Liver (tissue), 9 donors: ENCODE results near the gene C19orf47. TPM values are rescaled to one million over a fixed set of nuclear protein-coding genes. Genes with fewer than 3 reads are reported as not detected.

ENCODE experiments used
- DNase-seq: peaks from one replicate; pipeline ENCODE4 v3.0.0-alpha.2; 2017; ENCODE audit warnings: low spot score
- H3K27ac ChIP-seq, 2 donors: one replicate each; pipeline ENCODE4 v1.7.0; 2013; ENCODE audit warnings: inconsistent platforms in 2 of 2, low read length in 2 of 2, control low read depth in 1 of 2, low read depth in 1 of 2, mild to moderate bottlenecking in 1 of 2
- H3K27me3 ChIP-seq, 4 donors: one replicate each; pipeline versions ENCODE4 v1.6.1 to v1.7.0; 2013; ENCODE audit warnings: low read length in 3 of 4, inconsistent platforms in 1 of 4, mild to moderate bottlenecking in 1 of 4, moderate library complexity in 1 of 4; ENCODE audit not compliant: control insufficient read depth in 4 of 4, insufficient read depth in 4 of 4
- H3K36me3 ChIP-seq, 4 donors: one replicate each; pipeline versions ENCODE4 v1.6.1 to v1.7.0; 2013; ENCODE audit warnings: low read length in 3 of 4, mild to moderate bottlenecking in 3 of 4, low read depth in 1 of 4, moderate library complexity in 1 of 4; ENCODE audit not compliant: control insufficient read depth in 4 of 4, insufficient read depth in 3 of 4
- H3K4me1 ChIP-seq, 4 donors: one replicate each; pipeline versions ENCODE4 v1.6.1 to v1.7.0; 2013; ENCODE audit warnings: low read length in 3 of 4, mild to moderate bottlenecking in 3 of 4, moderate library complexity in 1 of 4; ENCODE audit not compliant: control insufficient read depth in 4 of 4, insufficient read depth in 4 of 4
- H3K4me3 ChIP-seq, 3 donors: one replicate each; pipeline versions ENCODE4 v1.6.1 to v1.7.0; 2013; ENCODE audit warnings: low read length in 3 of 3, control low read depth in 1 of 3, low read depth in 1 of 3, mild to moderate bottlenecking in 1 of 3
- H3K9ac ChIP-seq, 2 donors: one replicate each; pipeline ENCODE4 v1.7.0; 2013; ENCODE audit warnings: low read length in 2 of 2, mild to moderate bottlenecking in 2 of 2, moderate library complexity in 2 of 2, control low read depth in 1 of 2, low read depth in 1 of 2
- H3K9me3 ChIP-seq, 4 donors: one replicate each; pipeline versions ENCODE4 v1.6.1 to v1.7.0; 2013; ENCODE audit warnings: low read length in 3 of 4; ENCODE audit not compliant: control insufficient read depth in 4 of 4
- EGR1 ChIP-seq, 2 donors: IDR thresholded peaks; 2 replicates each; pipeline ENCODE4 v1.6.1; 2016 to 2018; ENCODE audit warnings: antibody characterized with exemption in 2 of 2, low read depth in 2 of 2
- FOXA1 ChIP-seq: IDR thresholded peaks from 2 replicates; pipeline ENCODE4 v1.6.1; 2016; ENCODE audit warnings: antibody characterized with exemption
- FOXA2 ChIP-seq: IDR thresholded peaks from 2 replicates; pipeline ENCODE4 v1.6.1; 2016; ENCODE audit warnings: antibody characterized with exemption
- GABPA ChIP-seq, 2 donors: IDR thresholded peaks in 1 of 2; conservative IDR thresholded peaks in 1 of 2; 2 replicates each; pipeline ENCODE4 v1.6.1; 2016; ENCODE audit warnings: antibody characterized with exemption in 2 of 2, mild to moderate bottlenecking in 1 of 2, moderate library complexity in 1 of 2
- HNF4A ChIP-seq, 2 donors: conservative IDR thresholded peaks; 2 replicates each; pipeline ENCODE4 v1.6.1; 2016; ENCODE audit warnings: antibody characterized with exemption in 2 of 2, mild to moderate bottlenecking in 2 of 2
- HNF4G ChIP-seq: IDR thresholded peaks from 2 replicates; pipeline ENCODE4 v1.6.1; 2016; ENCODE audit warnings: antibody characterized with exemption
- JUND ChIP-seq, 2 donors: IDR thresholded peaks; 2 replicates each; pipeline ENCODE4 v1.6.1; 2016; ENCODE audit warnings: antibody characterized with exemption in 2 of 2
- NR2F2 ChIP-seq: IDR thresholded peaks from 2 replicates; pipeline ENCODE4 v1.6.1; 2016; ENCODE audit warnings: antibody characterized with exemption
- RAD21 ChIP-seq, 2 donors: IDR thresholded peaks; 2 replicates each; pipeline ENCODE4 v1.6.1; 2016; ENCODE audit warnings: antibody characterized with exemption in 2 of 2, mild to moderate bottlenecking in 2 of 2
- REST ChIP-seq: IDR thresholded peaks from 2 replicates; pipeline ENCODE4 v1.6.1; 2016; ENCODE audit warnings: antibody characterized with exemption, mild to moderate bottlenecking
- SP1 ChIP-seq: IDR thresholded peaks from 2 replicates; pipeline ENCODE4 v1.6.1; 2018; ENCODE audit warnings: antibody characterized with exemption, mild to moderate bottlenecking
- TAF1 ChIP-seq: conservative IDR thresholded peaks from 2 replicates; pipeline ENCODE4 v1.6.1; 2016; ENCODE audit warnings: antibody characterized with exemption, mild to moderate bottlenecking
- YY1 ChIP-seq: IDR thresholded peaks from 2 replicates; pipeline ENCODE4 v1.6.1; 2016; ENCODE audit warnings: antibody characterized with exemption, mild to moderate bottlenecking
- whole genome bisulfite sequencing: extraction: QIAGEN DNeasy Blood & Tissue Kit; methylation state at CpG from one replicate; pipeline ENCODE4 v1.1.7; 2013; 5-methylcytosine and 5-hydroxymethylcytosine counted together
- polyA plus RNA-seq, 2 donors: library from polyadenylated mRNA; stranded (reverse) in 1 of 2; unstranded in 1 of 2; fragments of 200-250 nt in 1 of 2; fragments of >200 nt in 1 of 2; fragmentation: Nextera tagmentation in 1 of 2; extraction: Ambion mirVana in 1 of 2; gene quantifications; one replicate each; pipeline versions ENCODE4 v1.2.1 to v1.2.3, GENCODE V29; 2013 to 2015
- total RNA-seq, 2 donors: library from RNA; depleted of rRNA; stranded (reverse); fragments of >200 nt; gene quantifications; one replicate each; pipeline ENCODE4 v1.2.3, GENCODE V29; 2014
- TF ChIP-seq, protein P1 (sequence below): IDR thresholded peaks from 2 replicates; pipeline ENCODE4 v1.6.1; 2016; ENCODE audit warnings: antibody characterized with exemption
- TF ChIP-seq, protein P2 (sequence below): IDR thresholded peaks from 2 replicates; pipeline ENCODE4 v1.6.1; 2016; ENCODE audit warnings: antibody characterized with exemption
- TF ChIP-seq, protein P3 (sequence below): fragments of 150-350 bp; IDR thresholded peaks from 2 replicates; pipeline ENCODE4 v1.5.1; 2017; ENCODE audit warnings: improper control_type of control experiment, low read depth, low read length; ENCODE audit not compliant: missing input control
- TF ChIP-seq, protein P4 (sequence below): IDR thresholded peaks from 2 replicates; pipeline ENCODE4 v1.6.1; 2016; ENCODE audit warnings: antibody characterized with exemption
- donor health status: healthy.
- donor health status: healthy.
- donor health status: healthy.
- donor health status: healthy.
- donor health status: healthy.

C19orf47 gene
- total and polyA plus RNA-seq, 4 donors: 3.9 to 6.0 (median 5.0) TPM

GRCh38 chr19:40331052-40331451, 17.1 kb downstream of the C19orf47 start:
- Histone ChIP-seq H3K9ac (no peak overlapping the region), H3K36me3 (peaks cover 11 to 62% (median 21%) of the 10 kb centered on the region in 4 donors), H3K27me3 (no peaks in the 10 kb centered on the region), H3K4me1 (no peaks in the 10 kb centered on the region), H3K27ac (no peak overlapping the region), H3K9me3 (no peaks in the 10 kb centered on the region), H3K4me3 (no peak overlapping the region)
- DNase-seq: no peak
- TF ChIP-seq JUND (IDR thresholded peaks at IDR 0.05) (no peak), RAD21 (IDR thresholded peaks at IDR 0.05) (no peak), REST (no peak), SP1 (no peak), YY1 (no peak), FOXA2 (no peak), NR2F2 (no peak), FOXA1 (no peak), HNF4A (conservative IDR thresholded peaks at IDR 0.05) (no peak), GABPA (IDR thresholded peaks at IDR 0.05 in 1 of 2, conservative IDR thresholded peaks at IDR 0.05 in 1 of 2) (no peak), HNF4G (no peak)
- TF ChIP-seq, protein P1, sequence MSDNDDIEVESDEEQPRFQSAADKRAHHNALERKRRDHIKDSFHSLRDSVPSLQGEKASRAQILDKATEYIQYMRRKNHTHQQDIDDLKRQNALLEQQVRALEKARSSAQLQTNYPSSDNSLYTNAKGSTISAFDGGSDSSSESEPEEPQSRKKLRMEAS: no peak
- TF ChIP-seq, protein P2, sequence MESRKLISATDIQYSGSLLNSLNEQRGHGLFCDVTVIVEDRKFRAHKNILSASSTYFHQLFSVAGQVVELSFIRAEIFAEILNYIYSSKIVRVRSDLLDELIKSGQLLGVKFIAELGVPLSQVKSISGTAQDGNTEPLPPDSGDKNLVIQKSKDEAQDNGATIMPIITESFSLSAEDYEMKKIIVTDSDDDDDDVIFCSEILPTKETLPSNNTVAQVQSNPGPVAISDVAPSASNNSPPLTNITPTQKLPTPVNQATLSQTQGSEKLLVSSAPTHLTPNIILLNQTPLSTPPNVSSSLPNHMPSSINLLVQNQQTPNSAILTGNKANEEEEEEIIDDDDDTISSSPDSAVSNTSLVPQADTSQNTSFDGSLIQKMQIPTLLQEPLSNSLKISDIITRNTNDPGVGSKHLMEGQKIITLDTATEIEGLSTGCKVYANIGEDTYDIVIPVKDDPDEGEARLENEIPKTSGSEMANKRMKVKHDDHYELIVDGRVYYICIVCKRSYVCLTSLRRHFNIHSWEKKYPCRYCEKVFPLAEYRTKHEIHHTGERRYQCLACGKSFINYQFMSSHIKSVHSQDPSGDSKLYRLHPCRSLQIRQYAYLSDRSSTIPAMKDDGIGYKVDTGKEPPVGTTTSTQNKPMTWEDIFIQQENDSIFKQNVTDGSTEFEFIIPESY: no peak
- TF ChIP-seq, protein P3, sequence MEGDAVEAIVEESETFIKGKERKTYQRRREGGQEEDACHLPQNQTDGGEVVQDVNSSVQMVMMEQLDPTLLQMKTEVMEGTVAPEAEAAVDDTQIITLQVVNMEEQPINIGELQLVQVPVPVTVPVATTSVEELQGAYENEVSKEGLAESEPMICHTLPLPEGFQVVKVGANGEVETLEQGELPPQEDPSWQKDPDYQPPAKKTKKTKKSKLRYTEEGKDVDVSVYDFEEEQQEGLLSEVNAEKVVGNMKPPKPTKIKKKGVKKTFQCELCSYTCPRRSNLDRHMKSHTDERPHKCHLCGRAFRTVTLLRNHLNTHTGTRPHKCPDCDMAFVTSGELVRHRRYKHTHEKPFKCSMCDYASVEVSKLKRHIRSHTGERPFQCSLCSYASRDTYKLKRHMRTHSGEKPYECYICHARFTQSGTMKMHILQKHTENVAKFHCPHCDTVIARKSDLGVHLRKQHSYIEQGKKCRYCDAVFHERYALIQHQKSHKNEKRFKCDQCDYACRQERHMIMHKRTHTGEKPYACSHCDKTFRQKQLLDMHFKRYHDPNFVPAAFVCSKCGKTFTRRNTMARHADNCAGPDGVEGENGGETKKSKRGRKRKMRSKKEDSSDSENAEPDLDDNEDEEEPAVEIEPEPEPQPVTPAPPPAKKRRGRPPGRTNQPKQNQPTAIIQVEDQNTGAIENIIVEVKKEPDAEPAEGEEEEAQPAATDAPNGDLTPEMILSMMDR: no peak
- TF ChIP-seq, protein P4, sequence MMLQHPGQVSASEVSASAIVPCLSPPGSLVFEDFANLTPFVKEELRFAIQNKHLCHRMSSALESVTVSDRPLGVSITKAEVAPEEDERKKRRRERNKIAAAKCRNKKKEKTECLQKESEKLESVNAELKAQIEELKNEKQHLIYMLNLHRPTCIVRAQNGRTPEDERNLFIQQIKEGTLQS: no peak
- WGBS: 85% methylated on average over 5 of the region's 5 CpGs

DNA sequence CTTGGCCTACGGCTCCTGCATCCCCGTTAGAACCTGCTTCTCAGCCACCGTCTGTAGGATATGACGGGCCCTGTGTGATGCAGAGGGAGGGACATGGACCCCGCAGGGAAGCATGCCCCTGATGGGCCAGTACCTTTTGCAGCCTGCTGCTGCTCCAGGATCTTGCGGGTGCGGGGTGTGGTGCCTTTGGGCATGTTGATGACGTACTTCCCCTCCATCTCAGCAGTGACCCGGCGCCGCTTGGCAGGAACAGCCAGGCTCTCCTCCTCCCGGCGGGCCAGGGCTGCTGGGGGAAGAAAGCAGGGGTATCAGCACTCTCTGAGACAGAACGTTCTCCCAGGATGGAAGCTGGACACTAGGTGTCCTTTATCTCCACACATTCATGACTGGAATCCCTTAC, 22.0 kb downstream of the C19orf47 start:
- Histone ChIP-seq H3K4me1 (no peaks in the 10 kb centered on the region), H3K27me3 (no peaks in the 10 kb centered on the region), H3K9ac (no peak overlapping the region), H3K27ac (no peak overlapping the region), H3K36me3 (peaks cover 16 to 71% (median 38%) of the 10 kb centered on the region in 4 donors), H3K4me3 (no peak overlapping the region), H3K9me3 (no peaks in the 10 kb centered on the region)
- TF ChIP-seq REST (no peak), TAF1 (no peak), YY1 (no peak), FOXA2 (no peak), RAD21 (IDR thresholded peaks at IDR 0.05) (no peak), GABPA (IDR thresholded peaks at IDR 0.05 in 1 of 2, conservative IDR thresholded peaks at IDR 0.05 in 1 of 2) (no peak), HNF4G (no peak), SP1 (no peak), EGR1 (IDR thresholded peaks at IDR 0.05; ENCODE audit: low read depth in 2 of 2) (no peak), FOXA1 (no peak)
- TF ChIP-seq, protein P2: no peak
- TF ChIP-seq, protein P4: no peak
- TF ChIP-seq, protein P1: no peak
- WGBS: 96% methylated on average over 14 of the region's 14 CpGs
- DNase-seq: no peak
